Measurements from ENCODE around the gene ATXN2.
A peak's percentile ranks its signal among the peaks of the same experiment; 100 is the strongest.
"Not testable (repeated sequence)": the region's sequence is repeated elsewhere in the genome, so short reads cannot be mapped to it uniquely, and the experiment has no call there.

ATXN2 gene

GRCh38 chr12:111405859-111406473 is 193.1 kb downstream of the ATXN2 start, which contains the start of gene SH2B3:
SH2B3 (plus strand) TSS chr12:111405923; CDS start chr12:111418146, 12,223 bp downstream.
- TF ChIP-seq, protein P1, sequence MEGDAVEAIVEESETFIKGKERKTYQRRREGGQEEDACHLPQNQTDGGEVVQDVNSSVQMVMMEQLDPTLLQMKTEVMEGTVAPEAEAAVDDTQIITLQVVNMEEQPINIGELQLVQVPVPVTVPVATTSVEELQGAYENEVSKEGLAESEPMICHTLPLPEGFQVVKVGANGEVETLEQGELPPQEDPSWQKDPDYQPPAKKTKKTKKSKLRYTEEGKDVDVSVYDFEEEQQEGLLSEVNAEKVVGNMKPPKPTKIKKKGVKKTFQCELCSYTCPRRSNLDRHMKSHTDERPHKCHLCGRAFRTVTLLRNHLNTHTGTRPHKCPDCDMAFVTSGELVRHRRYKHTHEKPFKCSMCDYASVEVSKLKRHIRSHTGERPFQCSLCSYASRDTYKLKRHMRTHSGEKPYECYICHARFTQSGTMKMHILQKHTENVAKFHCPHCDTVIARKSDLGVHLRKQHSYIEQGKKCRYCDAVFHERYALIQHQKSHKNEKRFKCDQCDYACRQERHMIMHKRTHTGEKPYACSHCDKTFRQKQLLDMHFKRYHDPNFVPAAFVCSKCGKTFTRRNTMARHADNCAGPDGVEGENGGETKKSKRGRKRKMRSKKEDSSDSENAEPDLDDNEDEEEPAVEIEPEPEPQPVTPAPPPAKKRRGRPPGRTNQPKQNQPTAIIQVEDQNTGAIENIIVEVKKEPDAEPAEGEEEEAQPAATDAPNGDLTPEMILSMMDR (IDR thresholded peaks at IDR 0.05; ENCODE audit: low read depth, low read length): no peak
- no peak for DNase-seq (ENCODE audit: extremely low read depth, low read depth)

- DNase-seq (ENCODE audit: extremely low read depth, low read depth): peak; percentile 65
- TF ChIP-seq, protein P1 (IDR thresholded peaks at IDR 0.05; ENCODE audit: low read depth, low read length): peak; percentile 40
Observed at GRCh38 chr12:111405149-111405858, 193.8 kb downstream of the ATXN2 start.

DNA sequence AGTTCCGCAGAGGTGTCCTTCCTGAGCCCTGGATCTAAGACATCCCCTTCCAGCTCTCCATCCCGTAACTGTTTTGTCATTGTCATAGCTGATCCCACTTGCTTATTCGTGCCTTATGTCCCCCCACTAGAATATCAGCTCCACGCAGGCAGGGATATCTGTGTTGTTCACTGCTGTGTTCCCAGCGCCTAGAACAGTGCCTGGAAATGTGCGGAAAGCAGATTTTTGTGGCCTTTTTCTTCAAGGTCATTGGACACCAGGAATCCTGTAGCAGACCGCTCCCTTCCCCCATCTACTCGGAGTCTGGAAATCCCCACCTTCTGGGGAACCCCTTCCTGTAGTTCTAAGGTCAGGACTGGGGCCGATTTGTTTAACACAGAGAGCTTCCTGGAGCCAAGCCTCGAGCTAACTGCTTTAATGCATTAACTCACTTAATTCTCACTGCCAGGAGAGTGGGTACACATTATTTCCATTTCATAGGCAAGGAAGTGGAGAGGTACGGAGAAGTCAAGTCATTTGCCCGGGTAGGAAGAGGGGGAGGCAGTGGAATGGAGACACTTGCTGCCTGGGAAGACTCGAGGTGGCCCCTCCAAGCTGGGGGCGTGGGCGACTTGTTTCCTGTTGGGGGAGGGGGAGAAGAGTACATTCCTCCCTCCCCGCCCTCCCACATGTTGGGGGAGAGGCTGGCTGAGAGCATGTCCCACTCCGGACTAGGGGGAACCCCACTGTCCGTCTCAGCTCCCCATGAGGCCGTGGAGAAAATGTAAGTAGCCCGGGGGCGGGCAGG is 194.6 kb downstream of the ATXN2 start:
- TF ChIP-seq, protein P1 (IDR thresholded peaks at IDR 0.05; ENCODE audit: low read depth, low read length): no peak
- no peak for DNase-seq (ENCODE audit: extremely low read depth, low read depth)

DNA sequence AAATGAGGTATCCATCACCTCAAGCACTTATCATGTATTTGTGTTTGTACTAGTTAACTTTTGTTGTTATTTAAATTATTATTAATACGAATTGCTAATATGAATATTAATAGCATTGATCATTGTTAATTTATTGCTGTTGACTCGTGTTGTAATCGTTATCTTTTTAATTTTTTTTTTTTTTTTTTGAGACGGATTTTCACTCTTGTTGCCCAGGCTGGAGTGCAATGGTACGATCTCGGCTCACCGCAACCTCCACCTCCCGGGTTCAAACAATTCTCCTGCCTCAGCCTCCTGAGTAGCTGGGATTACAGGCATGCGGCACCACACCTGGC is 196.7 kb downstream of the ATXN2 start:
- not testable (repeated sequence) for DNase-seq (ENCODE audit: extremely low read depth, low read depth)
